ENCODE results near the gene DNAL1.

GRCh38 chr14:73655851-73656250 is 11.1 kb downstream of the DNAL1 start:
- TF ChIP-seq ZNF416 (CRISPR knock-in tag; IDR thresholded peaks at IDR 0.05) (no peak), ZNF281 (CRISPR knock-in tag; IDR thresholded peaks at IDR 0.05) (no peak)
